ENCODE results near the gene GRAP2.
"Not testable (repeated sequence)": the region's sequence is repeated elsewhere in the genome, so short reads cannot be mapped to it uniquely, and the experiment has no call there.

The GRAP2 gene

DNA sequence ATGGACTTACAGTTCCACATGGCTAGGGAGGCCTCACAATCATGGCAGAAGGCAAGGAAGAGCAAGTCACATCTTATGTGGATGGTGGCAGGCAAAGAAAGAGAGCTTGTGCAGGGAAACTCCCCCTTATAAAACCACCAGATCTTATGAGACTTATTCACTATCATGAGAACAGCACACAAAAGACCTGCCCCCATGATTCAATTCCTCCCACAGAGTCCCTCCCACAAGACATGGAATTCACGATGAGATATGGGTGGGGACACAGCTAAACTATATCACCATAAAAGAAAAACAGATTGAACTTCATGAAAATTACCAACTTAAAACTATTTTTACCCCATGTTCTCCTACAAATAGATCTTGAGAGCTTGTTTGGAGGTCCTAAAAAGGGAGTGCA is 26.9 kb upstream of the GRAP2 start:
- H3K9ac ChIP-seq (ENCODE audit: low read depth in 1 of 2, low read length in 2 of 2) = no peak overlapping the region
- no peaks in the 10 kb centered on the region for H3K36me3 ChIP-seq (ENCODE audit: control insufficient read depth in 2 of 2, insufficient read depth in 2 of 2, low read length in 2 of 2)
- no peak overlapping the region for H3K27ac ChIP-seq (ENCODE audit: low read depth in 2 of 2, low read length in 2 of 2)
- H3K4me3 ChIP-seq (ENCODE audit: low read length in 2 of 2) = no peak overlapping the region
- H3K27me3 ChIP-seq (ENCODE audit: control insufficient read depth in 2 of 2, insufficient read depth in 2 of 2, low read length in 2 of 2) = peaks cover 0 to 2% of the 10 kb centered on the region in 2 donors
- H3K4me1 ChIP-seq (ENCODE audit: control insufficient read depth in 2 of 2, insufficient read depth in 2 of 2, low read length in 2 of 2) = no peaks in the 10 kb centered on the region
- no peaks in the 10 kb centered on the region for H3K9me3 ChIP-seq (ENCODE audit: control insufficient read depth in 2 of 2, low read length in 2 of 2)

DNA sequence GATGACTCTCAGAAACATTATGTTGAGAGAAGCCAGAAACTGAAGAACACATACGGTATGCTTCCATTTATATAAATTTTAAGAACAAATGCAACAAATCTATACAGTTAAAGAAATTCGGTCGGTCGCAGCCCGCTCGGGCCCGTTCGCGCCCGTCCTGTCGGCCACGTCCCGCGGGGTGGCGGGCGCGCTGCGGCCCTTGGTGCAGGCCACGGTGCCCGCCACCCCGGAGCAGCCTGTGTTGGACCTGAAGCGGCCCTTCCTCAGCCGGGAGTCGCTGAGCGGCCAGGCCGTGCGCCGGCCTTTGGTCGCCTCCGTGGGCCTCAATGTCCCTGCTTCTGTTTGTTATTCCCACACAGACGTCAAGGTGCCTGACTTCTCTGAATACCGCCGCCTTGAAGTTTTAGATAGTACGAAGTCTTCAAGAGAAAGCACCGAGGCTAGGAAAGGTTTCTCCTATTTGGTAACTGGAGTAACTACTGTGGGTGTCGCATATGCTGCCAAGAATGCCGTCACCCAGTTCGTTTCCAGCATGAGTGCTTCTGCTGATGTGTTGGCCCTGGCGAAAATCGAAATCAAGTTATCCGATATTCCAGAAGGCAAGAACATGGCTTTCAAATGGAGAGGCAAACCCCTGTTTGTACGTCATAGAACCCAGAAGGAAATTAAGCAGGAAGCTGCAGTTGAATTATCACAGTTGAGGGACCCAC is 25.6 kb upstream of the GRAP2 start:
- H3K9me3 ChIP-seq (ENCODE audit: control insufficient read depth in 2 of 2, low read length in 2 of 2); H3K4me3 ChIP-seq (ENCODE audit: low read length in 2 of 2); H3K27me3 ChIP-seq (ENCODE audit: control insufficient read depth in 2 of 2, insufficient read depth in 2 of 2, low read length in 2 of 2); H3K4me1 ChIP-seq (ENCODE audit: control insufficient read depth in 2 of 2, insufficient read depth in 2 of 2, low read length in 2 of 2); H3K36me3 ChIP-seq (ENCODE audit: control insufficient read depth in 2 of 2, insufficient read depth in 2 of 2, low read length in 2 of 2); H3K9ac ChIP-seq (ENCODE audit: low read depth in 1 of 2, low read length in 2 of 2); H3K27ac ChIP-seq (ENCODE audit: low read depth in 2 of 2, low read length in 2 of 2): not testable (repeated sequence)

DNA sequence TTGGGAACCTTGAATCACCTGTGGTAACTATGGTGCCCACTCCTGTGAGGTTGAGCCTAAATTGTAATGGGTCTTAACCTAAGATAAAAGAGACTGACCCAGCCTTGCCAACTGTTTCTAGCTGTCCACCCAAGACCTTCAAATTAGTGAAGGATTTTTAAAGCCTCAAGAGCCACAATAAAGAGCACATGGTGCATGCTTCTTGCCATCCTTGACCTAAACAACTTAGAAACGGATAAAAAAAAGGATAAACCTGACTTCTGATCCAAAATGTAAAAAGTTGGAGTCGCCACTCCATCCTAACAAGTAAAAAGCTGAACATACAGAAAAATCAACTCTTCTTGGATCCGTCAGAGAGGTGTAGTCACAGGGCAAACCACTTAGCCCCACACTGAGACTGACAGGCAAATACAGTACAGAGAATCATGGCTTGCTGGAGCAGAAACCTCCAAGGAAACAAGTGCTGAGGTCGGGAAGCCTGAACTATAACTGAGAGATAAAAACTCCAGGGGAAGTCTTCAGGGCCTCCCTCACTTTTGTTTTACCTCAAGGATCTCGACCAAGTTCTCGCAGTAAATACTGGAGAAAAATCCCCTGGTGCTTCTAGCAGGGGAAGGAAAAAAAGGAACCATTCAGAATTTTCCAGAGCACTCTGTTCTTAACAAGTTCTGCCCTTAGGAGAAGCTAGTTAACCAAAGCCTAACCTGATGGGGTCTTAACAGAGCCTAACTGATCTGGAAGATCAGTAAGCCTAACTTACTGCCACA is 23.6 kb upstream of the GRAP2 start:
- no peak overlapping the region for H3K27ac ChIP-seq (ENCODE audit: low read depth in 2 of 2, low read length in 2 of 2)
- H3K9ac ChIP-seq (ENCODE audit: low read depth in 1 of 2, low read length in 2 of 2) = no peak overlapping the region
- H3K9me3 ChIP-seq (ENCODE audit: control insufficient read depth in 2 of 2, low read length in 2 of 2) = no peaks in the 10 kb centered on the region
- H3K4me1 ChIP-seq (ENCODE audit: control insufficient read depth in 2 of 2, insufficient read depth in 2 of 2, low read length in 2 of 2) = no peaks in the 10 kb centered on the region
- H3K36me3 ChIP-seq (ENCODE audit: control insufficient read depth in 2 of 2, insufficient read depth in 2 of 2, low read length in 2 of 2) = no peaks in the 10 kb centered on the region
- peaks cover 0 to 2% of the 10 kb centered on the region in 2 donors for H3K27me3 ChIP-seq (ENCODE audit: control insufficient read depth in 2 of 2, insufficient read depth in 2 of 2, low read length in 2 of 2)
- no peak overlapping the region for H3K4me3 ChIP-seq (ENCODE audit: low read length in 2 of 2)

DNA sequence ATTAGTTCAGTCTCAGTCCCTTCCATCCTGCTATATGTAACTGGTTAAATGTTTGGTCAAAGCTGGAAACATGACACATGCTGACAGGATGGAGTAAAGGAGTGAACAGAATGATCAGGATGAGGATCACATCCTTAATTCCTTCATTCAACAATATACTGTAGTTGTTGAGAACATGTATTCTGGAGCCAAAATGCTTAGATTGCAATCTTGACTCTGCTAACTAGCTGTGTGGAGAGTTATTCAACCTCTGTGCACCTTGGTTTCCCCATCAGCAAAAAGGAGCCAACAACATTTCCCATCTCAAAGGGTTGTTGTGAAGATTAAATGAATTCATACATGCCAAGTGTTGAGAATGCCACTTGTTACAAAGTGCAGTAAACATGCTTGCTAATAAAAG is 20.2 kb upstream of the GRAP2 start:
- no peak overlapping the region for H3K9ac ChIP-seq (ENCODE audit: low read depth in 1 of 2, low read length in 2 of 2)
- H3K36me3 ChIP-seq (ENCODE audit: control insufficient read depth in 2 of 2, insufficient read depth in 2 of 2, low read length in 2 of 2) = no peaks in the 10 kb centered on the region
- no peak overlapping the region for H3K4me3 ChIP-seq (ENCODE audit: low read length in 2 of 2)
- no peak overlapping the region for H3K27ac ChIP-seq (ENCODE audit: low read depth in 2 of 2, low read length in 2 of 2)
- no peaks in the 10 kb centered on the region for H3K9me3 ChIP-seq (ENCODE audit: control insufficient read depth in 2 of 2, low read length in 2 of 2)
- H3K27me3 ChIP-seq (ENCODE audit: control insufficient read depth in 2 of 2, insufficient read depth in 2 of 2, low read length in 2 of 2) = no peaks in the 10 kb centered on the region
- H3K4me1 ChIP-seq (ENCODE audit: control insufficient read depth in 2 of 2, insufficient read depth in 2 of 2, low read length in 2 of 2) = no peaks in the 10 kb centered on the region

DNA sequence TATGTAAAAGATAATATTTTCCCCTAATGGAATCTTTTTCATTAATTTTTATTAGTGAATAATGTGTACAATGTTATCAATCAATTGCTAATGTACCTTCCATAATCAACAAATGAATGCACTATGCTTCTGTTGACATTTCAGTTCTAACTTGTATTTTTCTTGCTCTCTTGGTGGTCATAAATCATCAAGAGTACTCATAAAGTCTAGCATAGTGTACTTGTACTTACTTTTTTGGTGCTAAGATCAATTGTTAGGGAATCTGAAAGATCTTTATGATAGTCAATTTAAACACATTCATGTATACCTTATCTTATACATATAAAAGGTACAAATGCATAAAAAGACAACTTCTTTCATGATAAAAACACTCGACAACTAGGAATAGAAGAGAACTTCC is 17.8 kb upstream of the GRAP2 start:
- Histone ChIP-seq H3K36me3 (ENCODE audit: control insufficient read depth in 2 of 2, insufficient read depth in 2 of 2, low read length in 2 of 2) (no peaks in the 10 kb centered on the region), H3K9me3 (ENCODE audit: control insufficient read depth in 2 of 2, low read length in 2 of 2) (no peaks in the 10 kb centered on the region), H3K27ac (ENCODE audit: low read depth in 2 of 2, low read length in 2 of 2) (no peak overlapping the region), H3K27me3 (ENCODE audit: control insufficient read depth in 2 of 2, insufficient read depth in 2 of 2, low read length in 2 of 2) (peaks cover 0 to 4% of the 10 kb centered on the region in 2 donors), H3K4me3 (ENCODE audit: low read length in 2 of 2) (no peak overlapping the region), H3K9ac (ENCODE audit: low read depth in 1 of 2, low read length in 2 of 2) (no peak overlapping the region), H3K4me1 (ENCODE audit: control insufficient read depth in 2 of 2, insufficient read depth in 2 of 2, low read length in 2 of 2) (no peaks in the 10 kb centered on the region)

DNA sequence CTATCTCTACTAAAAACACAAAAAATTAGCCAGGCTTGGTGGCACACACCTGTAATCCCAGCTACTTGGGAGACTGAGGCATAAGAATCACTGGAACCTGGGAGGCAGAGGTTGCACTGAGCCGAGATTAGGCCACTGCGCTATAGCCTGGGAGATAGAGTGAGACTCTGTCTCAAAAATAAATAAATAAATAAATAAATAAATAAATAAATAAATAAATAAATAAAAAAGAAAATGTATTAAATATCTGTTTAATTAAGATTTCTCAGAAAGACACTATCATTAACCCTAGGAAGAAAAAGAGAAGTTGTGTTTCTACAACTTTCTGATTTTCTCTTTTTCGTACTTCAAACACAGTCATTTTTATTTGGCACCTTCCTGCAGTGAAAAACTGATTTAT is 11.0 kb upstream of the GRAP2 start:
- H3K9ac ChIP-seq (ENCODE audit: low read depth in 1 of 2, low read length in 2 of 2); H3K27me3 ChIP-seq (ENCODE audit: control insufficient read depth in 2 of 2, insufficient read depth in 2 of 2, low read length in 2 of 2); H3K4me3 ChIP-seq (ENCODE audit: low read length in 2 of 2); H3K36me3 ChIP-seq (ENCODE audit: control insufficient read depth in 2 of 2, insufficient read depth in 2 of 2, low read length in 2 of 2); H3K27ac ChIP-seq (ENCODE audit: low read depth in 2 of 2, low read length in 2 of 2); H3K9me3 ChIP-seq (ENCODE audit: control insufficient read depth in 2 of 2, low read length in 2 of 2); H3K4me1 ChIP-seq (ENCODE audit: control insufficient read depth in 2 of 2, insufficient read depth in 2 of 2, low read length in 2 of 2): not testable (repeated sequence)

DNA sequence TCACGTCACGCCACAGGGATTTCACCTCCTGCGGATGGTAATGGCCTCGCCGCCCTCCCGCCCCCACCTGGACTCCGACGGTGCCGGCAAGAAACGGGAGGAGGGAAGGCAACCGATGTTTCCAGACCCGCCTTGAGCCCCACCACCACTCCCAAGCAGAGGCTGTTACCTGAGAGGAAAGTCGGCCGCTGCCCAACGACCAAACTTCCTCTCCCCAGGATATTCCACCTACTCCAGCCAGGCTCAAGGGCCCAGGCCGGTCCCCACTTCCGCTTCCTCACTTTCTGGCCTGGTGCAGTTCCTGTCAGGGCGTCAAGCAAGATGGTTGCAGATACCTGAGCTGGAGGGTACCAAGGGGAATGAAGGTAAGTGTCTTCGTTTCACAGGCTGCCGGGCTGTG is 7.4 kb upstream of the GRAP2 start, which contains the start of gene ENTHD1:
Gene ENTHD1 (minus strand): TSS at position 235 of the 400 bp plus-strand sequence. CDS start 6,012 bp downstream, outside the sequence.
- Histone ChIP-seq H3K4me1 (ENCODE audit: control insufficient read depth in 2 of 2, insufficient read depth in 2 of 2, low read length in 2 of 2) (no peaks in the 10 kb centered on the region), H3K36me3 (ENCODE audit: control insufficient read depth in 2 of 2, insufficient read depth in 2 of 2, low read length in 2 of 2) (no peaks in the 10 kb centered on the region), H3K4me3 (ENCODE audit: low read length in 2 of 2) (no peak within 1 kb of the TSS), H3K27me3 (ENCODE audit: control insufficient read depth in 2 of 2, insufficient read depth in 2 of 2, low read length in 2 of 2) (no peaks in the 10 kb centered on the region), H3K9me3 (ENCODE audit: control insufficient read depth in 2 of 2, low read length in 2 of 2) (no peaks in the 10 kb centered on the region), H3K27ac (ENCODE audit: low read depth in 2 of 2, low read length in 2 of 2) (no peak within 1 kb of the TSS), H3K9ac (ENCODE audit: low read depth in 1 of 2, low read length in 2 of 2) (no peak within 1 kb of the TSS)

DNA sequence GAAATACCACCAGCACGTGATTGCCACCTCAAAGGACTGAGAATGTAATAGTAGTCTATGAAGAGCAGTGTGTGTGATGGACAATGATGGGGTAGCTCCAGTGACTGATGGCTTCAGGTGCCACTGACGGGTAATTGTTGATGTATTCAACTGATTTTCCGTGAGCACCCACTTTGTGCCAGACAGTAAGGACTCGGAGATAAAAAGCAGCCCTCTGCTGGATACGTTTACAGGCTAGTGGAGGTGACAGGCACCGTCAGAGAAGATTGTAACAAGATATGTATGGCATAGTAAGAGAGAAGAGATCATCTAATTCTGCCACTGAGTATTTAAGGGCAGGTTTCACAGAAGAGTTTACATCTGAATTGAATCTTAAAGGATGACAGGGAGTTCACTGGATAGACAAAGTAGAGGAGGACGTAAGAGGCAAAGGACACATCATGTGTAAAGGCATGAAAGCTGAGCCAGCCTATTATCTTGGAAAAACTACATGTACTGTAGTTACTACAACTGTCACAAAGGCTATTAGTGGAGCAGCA is 6.3 kb upstream of the GRAP2 start:
- no peak overlapping the region for H3K4me3 ChIP-seq (ENCODE audit: low read length in 2 of 2)
- H3K9me3 ChIP-seq (ENCODE audit: control insufficient read depth in 2 of 2, low read length in 2 of 2) = no peaks in the 10 kb centered on the region
- no peaks in the 10 kb centered on the region for H3K27me3 ChIP-seq (ENCODE audit: control insufficient read depth in 2 of 2, insufficient read depth in 2 of 2, low read length in 2 of 2)
- H3K27ac ChIP-seq (ENCODE audit: low read depth in 2 of 2, low read length in 2 of 2) = no peak overlapping the region
- no peak overlapping the region for H3K9ac ChIP-seq (ENCODE audit: low read depth in 1 of 2, low read length in 2 of 2)
- H3K36me3 ChIP-seq (ENCODE audit: control insufficient read depth in 2 of 2, insufficient read depth in 2 of 2, low read length in 2 of 2) = no peaks in the 10 kb centered on the region
- no peaks in the 10 kb centered on the region for H3K4me1 ChIP-seq (ENCODE audit: control insufficient read depth in 2 of 2, insufficient read depth in 2 of 2, low read length in 2 of 2)

DNA sequence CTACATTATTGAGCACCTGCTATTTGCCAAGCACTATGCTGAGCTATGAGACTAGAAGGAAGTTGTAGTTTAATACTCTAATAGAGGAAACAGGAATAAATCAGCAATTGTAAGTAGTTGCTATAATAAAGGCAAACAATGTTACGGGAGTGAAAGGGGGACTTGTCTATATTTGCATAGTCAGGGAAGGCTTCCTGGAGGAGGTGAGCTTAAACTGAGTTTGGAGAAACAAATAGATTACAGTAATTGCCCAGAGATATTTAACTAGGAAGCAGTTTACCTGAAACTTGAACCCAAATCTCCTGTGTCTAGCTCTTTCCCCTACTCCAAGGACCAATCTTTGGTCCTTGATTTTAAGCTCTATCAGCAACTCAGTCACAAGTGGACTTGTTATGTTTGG is 5.2 kb upstream of the GRAP2 start:
- Histone ChIP-seq H3K9ac (ENCODE audit: low read depth in 1 of 2, low read length in 2 of 2) (no peak overlapping the region), H3K4me1 (ENCODE audit: control insufficient read depth in 2 of 2, insufficient read depth in 2 of 2, low read length in 2 of 2) (no peaks in the 10 kb centered on the region), H3K27ac (ENCODE audit: low read depth in 2 of 2, low read length in 2 of 2) (no peak overlapping the region)

DNA sequence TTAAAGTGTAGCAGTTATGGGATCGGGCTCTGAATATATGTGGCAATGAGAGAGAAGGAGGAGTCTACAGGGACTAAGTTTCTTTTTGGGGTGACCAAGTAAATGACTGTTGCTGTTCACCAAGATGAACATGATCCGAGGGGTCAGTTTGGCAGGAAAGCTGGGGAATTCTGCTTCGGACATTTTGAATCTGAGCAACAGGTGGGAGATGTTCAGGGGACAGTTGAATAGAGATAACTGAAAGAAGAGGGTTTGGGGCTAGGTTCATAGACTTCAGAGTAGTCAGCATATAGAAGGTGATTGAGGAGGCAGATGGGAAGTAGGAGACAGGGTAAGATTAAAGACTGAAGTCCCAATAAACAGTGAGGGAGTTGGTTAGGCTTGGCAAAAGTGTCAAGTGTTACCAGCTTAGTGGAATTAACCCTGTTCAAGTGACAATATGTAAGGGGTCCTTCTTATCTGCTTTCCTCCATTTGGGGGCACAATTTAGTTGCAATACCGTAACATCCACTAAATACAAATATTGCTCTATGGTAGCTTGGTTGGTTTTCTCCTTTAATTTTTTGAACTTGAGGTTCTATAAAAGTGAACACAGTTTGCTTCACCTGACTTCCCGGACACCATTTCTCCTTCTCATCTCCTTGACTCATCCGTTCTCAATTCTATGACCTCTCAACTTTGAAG is 4.4 kb upstream of the GRAP2 start:
- Histone ChIP-seq H3K9ac (ENCODE audit: low read depth in 1 of 2, low read length in 2 of 2) (no peak overlapping the region), H3K27ac (ENCODE audit: low read depth in 2 of 2, low read length in 2 of 2) (no peak overlapping the region), H3K36me3 (ENCODE audit: control insufficient read depth in 2 of 2, insufficient read depth in 2 of 2, low read length in 2 of 2) (no peaks in the 10 kb centered on the region), H3K9me3 (ENCODE audit: control insufficient read depth in 2 of 2, low read length in 2 of 2) (no peaks in the 10 kb centered on the region), H3K4me1 (ENCODE audit: control insufficient read depth in 2 of 2, insufficient read depth in 2 of 2, low read length in 2 of 2) (no peaks in the 10 kb centered on the region), H3K4me3 (ENCODE audit: low read length in 2 of 2) (no peak overlapping the region), H3K27me3 (ENCODE audit: control insufficient read depth in 2 of 2, insufficient read depth in 2 of 2, low read length in 2 of 2) (no peaks in the 10 kb centered on the region)

More for the DNA sequence above, 5.2 kb upstream of the GRAP2 start:
- Histone ChIP-seq H3K9me3 (ENCODE audit: control insufficient read depth in 2 of 2, low read length in 2 of 2) (no peaks in the 10 kb centered on the region), H3K36me3 (ENCODE audit: control insufficient read depth in 2 of 2, insufficient read depth in 2 of 2, low read length in 2 of 2) (no peaks in the 10 kb centered on the region), H3K4me3 (ENCODE audit: low read length in 2 of 2) (no peak overlapping the region), H3K27me3 (ENCODE audit: control insufficient read depth in 2 of 2, insufficient read depth in 2 of 2, low read length in 2 of 2) (no peaks in the 10 kb centered on the region)

All from mucosa of rectum (tissue), 2 donors.